ENCODE data around the gene GALNT4.

- TF ChIP-seq CTCF (IDR thresholded peaks at IDR 0.05 in 8 of 11, conservative IDR thresholded peaks at IDR 0.05 in 3 of 11) (no peak), POLR2A (IDR thresholded peaks at IDR 0.05) (no peak), POLR2AphosphoS5 (IDR thresholded peaks at IDR 0.05) (no peak)
These were observed 30.0 kb downstream of the GALNT4 start for GRCh38 chr12:89494411-89495231.

Data from spleen (tissue), 7 donors.